Panc1 (cell line): Measurements from ENCODE around the gene NFKB2.

Experiments
- POLR2AphosphoS5 ChIP-seq: IDR thresholded peaks from 2 replicates; pipeline ENCODE4 v1.6.1; 2012; ENCODE audit warnings: mild to moderate bottlenecking, low read depth, low read length, moderate library complexity
- SIN3A ChIP-seq: IDR thresholded peaks from 2 replicates; pipeline ENCODE4 v1.6.1; 2012; ENCODE audit warnings: low read depth, mild to moderate bottlenecking, low read length, moderate library complexity, borderline replicate concordance; ENCODE audit not compliant: insufficient read depth
- TCF7L2 ChIP-seq: IDR thresholded peaks from 2 replicates; pipeline ENCODE4 v1.6.1; 2011; ENCODE audit warnings: mild to moderate bottlenecking, low read depth, low read length, inconsistent platforms
- TF ChIP-seq, protein P1 (sequence below): fragments of 450-650 bp; IDR thresholded peaks from 2 replicates; pipeline ENCODE4 v1.5.1; 2017; ENCODE audit warnings: mild to moderate bottlenecking

DNA sequence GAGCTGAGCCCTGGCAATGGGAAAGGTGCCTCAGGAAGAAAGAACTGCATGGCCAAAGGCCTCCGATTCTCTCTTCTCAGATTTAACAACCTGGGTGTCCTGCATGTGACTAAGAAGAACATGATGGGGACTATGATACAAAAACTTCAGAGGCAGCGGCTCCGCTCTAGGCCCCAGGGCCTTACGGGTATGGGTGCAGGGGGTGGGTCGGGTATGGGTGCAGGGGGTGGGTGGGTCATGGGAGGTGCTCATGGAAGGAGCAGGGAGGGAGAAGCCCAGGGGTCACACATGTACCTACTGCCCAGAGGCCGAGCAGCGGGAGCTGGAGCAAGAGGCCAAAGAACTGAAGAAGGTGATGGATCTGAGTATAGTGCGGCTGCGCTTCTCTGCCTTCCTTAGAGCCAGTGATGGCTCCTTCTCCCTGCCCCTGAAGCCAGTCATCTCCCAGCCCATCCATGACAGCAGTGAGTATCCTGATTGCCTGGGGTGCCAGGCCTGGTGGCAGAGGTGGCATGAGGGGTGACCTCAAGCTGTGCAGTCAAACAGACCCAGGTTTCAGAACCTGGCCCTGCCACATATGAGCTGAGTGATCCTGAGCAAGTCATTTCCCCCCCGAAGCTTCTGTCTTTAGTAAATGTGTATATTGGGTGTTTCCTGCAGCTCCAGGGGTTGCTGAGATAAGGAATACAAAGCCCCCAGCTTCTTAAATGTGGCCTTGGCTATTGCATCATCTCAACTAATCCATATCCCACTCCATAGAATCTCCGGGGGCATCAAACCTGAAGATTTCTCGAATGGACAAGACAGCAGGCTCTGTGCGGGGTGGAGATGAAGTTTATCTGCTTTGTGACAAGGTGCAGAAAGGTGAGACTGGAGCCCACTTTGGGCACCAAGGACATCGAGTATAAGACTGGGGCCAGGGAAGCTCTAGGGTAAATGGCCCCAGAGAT is 2.0 kb downstream of the NFKB2 start:
- TF ChIP-seq, protein P1, sequence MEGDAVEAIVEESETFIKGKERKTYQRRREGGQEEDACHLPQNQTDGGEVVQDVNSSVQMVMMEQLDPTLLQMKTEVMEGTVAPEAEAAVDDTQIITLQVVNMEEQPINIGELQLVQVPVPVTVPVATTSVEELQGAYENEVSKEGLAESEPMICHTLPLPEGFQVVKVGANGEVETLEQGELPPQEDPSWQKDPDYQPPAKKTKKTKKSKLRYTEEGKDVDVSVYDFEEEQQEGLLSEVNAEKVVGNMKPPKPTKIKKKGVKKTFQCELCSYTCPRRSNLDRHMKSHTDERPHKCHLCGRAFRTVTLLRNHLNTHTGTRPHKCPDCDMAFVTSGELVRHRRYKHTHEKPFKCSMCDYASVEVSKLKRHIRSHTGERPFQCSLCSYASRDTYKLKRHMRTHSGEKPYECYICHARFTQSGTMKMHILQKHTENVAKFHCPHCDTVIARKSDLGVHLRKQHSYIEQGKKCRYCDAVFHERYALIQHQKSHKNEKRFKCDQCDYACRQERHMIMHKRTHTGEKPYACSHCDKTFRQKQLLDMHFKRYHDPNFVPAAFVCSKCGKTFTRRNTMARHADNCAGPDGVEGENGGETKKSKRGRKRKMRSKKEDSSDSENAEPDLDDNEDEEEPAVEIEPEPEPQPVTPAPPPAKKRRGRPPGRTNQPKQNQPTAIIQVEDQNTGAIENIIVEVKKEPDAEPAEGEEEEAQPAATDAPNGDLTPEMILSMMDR, result no peak
- TF ChIP-seq SIN3A, result no peak
- TF ChIP-seq POLR2AphosphoS5, result no peak
- no peak for TF ChIP-seq TCF7L2
